ENCODE data around the gene PTGFR.

DNA sequence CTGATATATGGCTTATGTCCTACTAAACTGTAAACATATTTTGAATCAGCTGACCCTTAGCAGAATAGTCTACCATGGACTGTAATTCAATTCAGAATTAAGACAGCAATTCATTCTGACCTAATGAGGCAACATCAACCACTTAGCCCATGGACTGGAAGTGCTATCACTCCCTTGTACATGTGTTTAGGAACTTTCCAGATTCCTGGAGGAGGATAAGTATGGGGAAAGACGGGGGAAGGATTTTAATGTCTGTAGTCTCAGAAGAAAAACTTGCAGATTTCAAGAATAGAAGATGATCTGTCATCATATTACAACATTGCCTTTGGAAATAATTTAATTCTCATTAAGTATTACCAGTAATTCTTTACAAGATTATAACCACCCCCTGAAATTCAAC lies 56.3 kb downstream of the PTGFR start:
- TF ChIP-seq CTCF (IDR thresholded peaks at IDR 0.05): no peak
- TF ChIP-seq POLR2A (IDR thresholded peaks at IDR 0.05): no peak
